ENCODE data around the gene PDXK. TPM values are rescaled to one million over a fixed set of nuclear protein-coding genes. Genes with fewer than 3 reads are reported as not detected.

The PDXK gene
- total and polyA plus RNA-seq, 2 experiments from 2014 or later: 68.0 to 89.7 TPM

DNA sequence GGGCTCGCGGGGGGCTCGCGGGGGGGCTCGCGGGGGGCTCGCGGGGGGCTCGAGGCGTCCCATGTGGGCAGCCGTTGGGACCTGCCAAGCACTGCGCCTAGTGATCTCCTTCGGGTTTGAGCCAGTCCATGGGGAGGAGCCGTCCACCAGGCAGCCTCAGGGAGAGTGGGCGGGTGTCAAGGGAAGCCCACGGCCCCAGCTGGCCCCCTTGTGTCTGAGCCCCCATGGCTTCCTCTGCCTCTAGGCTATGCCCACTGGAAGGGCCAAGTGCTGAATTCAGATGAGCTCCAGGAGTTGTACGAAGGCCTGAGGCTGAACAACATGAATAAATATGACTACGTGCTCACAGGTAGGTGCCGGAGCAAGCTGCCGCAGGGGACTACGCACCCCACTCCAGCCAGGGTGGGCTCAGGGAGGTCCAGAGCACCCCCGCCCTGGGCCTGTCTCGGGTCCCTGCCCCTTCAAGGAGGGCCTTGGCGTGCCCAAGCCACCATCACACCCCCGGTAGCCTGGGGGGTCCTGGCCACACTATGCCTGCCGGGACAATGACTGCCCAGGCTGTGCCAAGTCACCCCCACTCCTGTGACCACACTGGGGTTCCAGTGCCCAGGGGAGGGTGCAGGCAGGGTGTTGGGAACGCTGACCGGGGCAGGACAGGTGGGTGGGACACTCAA, 22.6 kb downstream of the PDXK start:
- WGBS, 2 experiments (ENCODE audit: low coverage in 1 of 2, low lambda C conversion rate in 2 of 2, missing lambda C conversion rate in 2 of 2): 85 to 92% methylated on average over 16 to 24 of the region's 28 CpGs
- H3K9me3 ChIP-seq (ENCODE audit: low read depth): no peaks in the 10 kb centered on the region
- no peaks in the 10 kb centered on the region for H3K27me3 ChIP-seq (replicated peaks; ENCODE audit: insufficient read depth)
- peaks cover 19% of the 10 kb centered on the region for H3K79me2 ChIP-seq (ENCODE audit: insufficient read depth)
- no peaks in the 10 kb centered on the region for H3K9me2 ChIP-seq (ENCODE audit: insufficient read depth)
- in situ Hi-C loops (cut with MboI): no loop called here
- H3K36me3 ChIP-seq (ENCODE audit: low read depth): peaks cover 13% of the 10 kb centered on the region
- H2AFZ ChIP-seq: no peak overlapping the region
- H3F3A ChIP-seq (ENCODE audit: insufficient read depth): no peaks in the 10 kb centered on the region
- H4K20me1 ChIP-seq (ENCODE audit: insufficient read depth): no peaks in the 10 kb centered on the region
- no peak overlapping the region for H3K4me2 ChIP-seq (ENCODE audit: unreplicated experiment)
- no peak overlapping the region for H3K4me3 ChIP-seq
- TF ChIP-seq EZH2phosphoT487 (IDR thresholded peaks at IDR 0.05; ENCODE audit: insufficient read depth, low read depth) (no peak), EZH2 (IDR thresholded peaks at IDR 0.05; ENCODE audit: insufficient read depth, poor library complexity, severe bottlenecking) (no peak)
- H3K9ac ChIP-seq: no peak overlapping the region
- H3K4me1 ChIP-seq (ENCODE audit: insufficient read depth): no peaks in the 10 kb centered on the region
- no peak for DNase-seq
- H3K27ac ChIP-seq: no peak overlapping the region

DNA sequence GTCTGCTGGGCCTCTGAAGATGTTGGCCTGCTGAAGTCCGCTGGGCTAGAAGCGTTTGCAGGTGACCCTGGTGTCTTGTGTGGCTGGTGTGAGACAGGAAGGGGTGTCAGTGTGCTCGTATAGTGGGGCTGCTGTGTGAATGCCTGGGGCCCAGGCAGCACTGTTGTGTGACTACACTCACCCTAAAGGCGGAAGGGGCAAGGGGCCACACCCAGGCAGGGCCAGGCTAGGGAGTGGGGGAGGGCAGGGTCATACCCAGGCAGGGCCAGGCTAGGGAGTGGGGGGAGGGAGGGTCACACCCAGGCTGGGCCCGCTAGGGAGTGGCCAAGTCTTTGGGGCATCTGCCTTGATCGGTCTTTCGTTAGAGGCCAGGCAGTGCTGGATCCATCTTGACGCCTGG, 25.0 kb downstream of the PDXK start:
- Histone ChIP-seq H3K36me3 (ENCODE audit: low read depth) (peaks cover 17% of the 10 kb centered on the region), H3K9me3 (ENCODE audit: low read depth) (no peaks in the 10 kb centered on the region), H3K4me1 (ENCODE audit: insufficient read depth) (no peaks in the 10 kb centered on the region), H3K27ac (no peak overlapping the region), H3K9me2 (ENCODE audit: insufficient read depth) (no peaks in the 10 kb centered on the region), H3K4me3 (no peak overlapping the region), H3K9ac (no peak overlapping the region), H3K4me2 (ENCODE audit: unreplicated experiment) (no peak overlapping the region), H3K27me3 (replicated peaks; ENCODE audit: insufficient read depth) (no peaks in the 10 kb centered on the region), H3K79me2 (ENCODE audit: insufficient read depth) (no peaks in the 10 kb centered on the region), H3F3A (ENCODE audit: insufficient read depth) (no peaks in the 10 kb centered on the region), H2AFZ (no peak overlapping the region), H4K20me1 (ENCODE audit: insufficient read depth) (no peaks in the 10 kb centered on the region)
- in situ Hi-C loops (cut with MboI): no loop called here
- no peak for DNase-seq
- TF ChIP-seq EZH2 (IDR thresholded peaks at IDR 0.05; ENCODE audit: insufficient read depth, poor library complexity, severe bottlenecking) (no peak), EZH2phosphoT487 (IDR thresholded peaks at IDR 0.05; ENCODE audit: insufficient read depth, low read depth) (no peak)
- 98 to 99% methylated on average over 7 of the region's 8 CpGs for WGBS, 2 experiments (ENCODE audit: low coverage in 1 of 2, low lambda C conversion rate in 2 of 2, missing lambda C conversion rate in 2 of 2)

DNA sequence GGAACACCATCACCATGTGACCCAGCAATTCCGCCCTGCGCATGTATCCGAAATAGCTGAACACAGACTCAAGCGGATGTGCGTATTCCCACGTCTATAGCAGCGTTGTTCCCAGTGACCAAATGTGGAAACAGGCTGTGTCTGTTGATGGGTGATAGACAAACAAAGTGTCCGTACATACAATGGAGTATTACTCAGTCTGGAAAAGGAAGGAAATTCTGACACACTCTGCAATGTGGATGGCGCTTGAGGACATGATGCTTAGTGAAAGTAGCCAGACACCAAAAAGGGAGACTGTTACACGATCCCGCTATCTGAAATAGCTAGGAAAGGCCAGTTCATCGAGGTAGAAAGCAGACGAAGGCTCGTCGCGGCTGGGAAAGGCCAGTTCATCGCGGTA, 25.8 kb downstream of the PDXK start:
- TF ChIP-seq EZH2phosphoT487 (IDR thresholded peaks at IDR 0.05; ENCODE audit: insufficient read depth, low read depth): no peak
- TF ChIP-seq EZH2 (IDR thresholded peaks at IDR 0.05; ENCODE audit: insufficient read depth, poor library complexity, severe bottlenecking): no peak
- Histone ChIP-seq H3K9me2 (ENCODE audit: insufficient read depth) (no peaks in the 10 kb centered on the region), H3F3A (ENCODE audit: insufficient read depth) (no peaks in the 10 kb centered on the region), H3K27ac (no peak overlapping the region), H3K27me3 (replicated peaks; ENCODE audit: insufficient read depth) (no peaks in the 10 kb centered on the region), H3K4me2 (ENCODE audit: unreplicated experiment) (no peak overlapping the region), H3K36me3 (ENCODE audit: low read depth) (peaks cover 17% of the 10 kb centered on the region), H3K4me1 (ENCODE audit: insufficient read depth) (no peaks in the 10 kb centered on the region), H4K20me1 (ENCODE audit: insufficient read depth) (no peaks in the 10 kb centered on the region), H2AFZ (no peak overlapping the region), H3K4me3 (no peak overlapping the region), H3K9me3 (ENCODE audit: low read depth) (no peaks in the 10 kb centered on the region), H3K9ac (no peak overlapping the region), H3K79me2 (ENCODE audit: insufficient read depth) (no peaks in the 10 kb centered on the region)
- no peak for DNase-seq
- in situ Hi-C loops (cut with MboI): no loop called here
- 98% methylated on average over 18 of the region's 18 CpGs for WGBS, 2 experiments (ENCODE audit: low coverage in 1 of 2, low lambda C conversion rate in 2 of 2, missing lambda C conversion rate in 2 of 2)

DNA sequence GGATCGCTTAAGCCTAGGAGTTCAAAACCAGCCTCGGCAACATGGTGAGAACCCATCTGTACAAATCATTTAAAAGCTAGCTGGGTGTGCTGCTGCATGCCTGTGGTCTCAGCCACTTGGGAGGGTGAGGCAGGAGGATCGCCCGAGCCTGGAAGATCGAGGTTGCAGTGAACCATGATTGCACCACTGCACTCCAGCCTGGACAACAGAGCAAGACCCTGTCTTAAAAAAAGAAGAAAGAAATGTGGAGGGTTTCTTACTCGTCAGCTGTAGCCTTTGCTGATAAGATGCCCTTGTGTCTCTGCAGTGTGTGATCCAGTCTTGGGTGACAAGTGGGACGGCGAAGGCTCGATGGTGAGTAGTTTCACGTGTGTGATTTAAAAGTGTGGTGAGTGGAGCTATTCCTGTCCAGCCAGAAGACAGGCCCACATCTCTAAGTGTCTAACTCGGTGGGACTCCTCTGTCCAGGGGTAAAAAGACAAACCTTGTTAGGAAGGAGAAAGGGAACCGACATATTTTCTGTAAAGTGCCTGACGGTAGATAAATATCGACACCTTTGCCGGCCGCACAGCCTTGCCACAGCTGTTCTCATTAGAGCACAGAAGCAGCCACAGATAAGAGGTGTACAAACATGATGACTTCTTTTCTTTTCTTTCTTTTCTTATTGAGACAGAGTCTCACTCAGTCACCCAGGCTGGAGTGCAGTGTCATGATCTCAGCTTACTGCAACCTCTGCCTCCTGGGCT, 27.0 kb downstream of the PDXK start:
- H3K79me2 ChIP-seq (ENCODE audit: insufficient read depth): no peaks in the 10 kb centered on the region
- no peaks in the 10 kb centered on the region for H3K4me1 ChIP-seq (ENCODE audit: insufficient read depth)
- TF ChIP-seq EZH2 (IDR thresholded peaks at IDR 0.05; ENCODE audit: insufficient read depth, poor library complexity, severe bottlenecking) (no peak), EZH2phosphoT487 (IDR thresholded peaks at IDR 0.05; ENCODE audit: insufficient read depth, low read depth) (no peak)
- no peak overlapping the region for H3K4me2 ChIP-seq (ENCODE audit: unreplicated experiment)
- no peaks in the 10 kb centered on the region for H3K9me2 ChIP-seq (ENCODE audit: insufficient read depth)
- no peak overlapping the region for H3K9ac ChIP-seq
- DNase-seq: no peak
- in situ Hi-C loops (cut with MboI): no loop called here
- H3K27ac ChIP-seq: no peak overlapping the region
- H3K9me3 ChIP-seq (ENCODE audit: low read depth): no peaks in the 10 kb centered on the region
- H4K20me1 ChIP-seq (ENCODE audit: insufficient read depth): no peaks in the 10 kb centered on the region
- no peaks in the 10 kb centered on the region for H3K27me3 ChIP-seq (replicated peaks; ENCODE audit: insufficient read depth)
- H3K4me3 ChIP-seq: no peak overlapping the region
- peaks cover 17% of the 10 kb centered on the region for H3K36me3 ChIP-seq (ENCODE audit: low read depth)
- no peak overlapping the region for H2AFZ ChIP-seq
- 94 to 96% methylated on average over 16 of the region's 16 CpGs for WGBS, 2 experiments (ENCODE audit: low coverage in 1 of 2, low lambda C conversion rate in 2 of 2, missing lambda C conversion rate in 2 of 2)
- H3F3A ChIP-seq (ENCODE audit: insufficient read depth): no peaks in the 10 kb centered on the region

Data from GM23248 (cell line).